Stimulated activated CD4-positive, alpha-beta T cell treated with anti-CD3 and anti-CD28 coated beads, Interleukin-4, amount 100 ng/mL, for 24 hours (primary cell): Measurements from ENCODE around the gene SFPQ.

Experiments
- DNase-seq: peaks from one replicate; pipeline ENCODE4 v3.0.0-alpha.2; 2020

SFPQ gene

DNA sequence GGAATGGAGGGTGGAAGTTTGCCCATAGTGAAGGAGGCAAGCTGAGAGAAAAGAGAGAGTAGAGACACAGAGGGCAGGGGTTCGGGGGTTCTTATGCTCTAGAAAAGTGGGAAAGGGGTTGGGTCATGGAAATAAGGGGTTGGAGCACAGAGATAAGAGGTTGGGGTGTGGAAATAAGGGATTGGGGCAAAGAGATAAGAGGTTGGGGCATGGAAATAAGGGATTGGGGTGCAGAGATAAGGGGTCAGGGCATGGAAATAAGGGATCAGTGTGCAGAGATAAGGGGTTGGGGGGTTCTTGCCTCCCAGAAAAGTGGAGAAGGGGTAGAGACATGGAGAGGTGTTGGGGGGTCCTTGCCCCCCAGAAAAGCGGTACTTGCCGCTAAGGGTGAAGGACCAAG is 56.2 kb downstream of the SFPQ start:
- DNase-seq, result no peak
